H9 (cell line): ENCODE data around the gene CHRNA9. TPM values are rescaled to one million over a fixed set of nuclear protein-coding genes. Genes with fewer than 3 reads are reported as not detected.

Experiments used
- DNase-seq: peaks from one replicate; pipeline ENCODE4 v3.0.0-alpha.2; 2017
- H2AFZ ChIP-seq: one replicate; pipeline ENCODE4 v1.6.1; 2013; ENCODE audit warnings: mild to moderate bottlenecking, low read length, control low read depth, moderate library complexity
- H2AK5ac ChIP-seq: 2 replicates; pipeline ENCODE4 v1.6.1; 2013; ENCODE audit warnings: low read length, control low read depth, mixed read lengths; ENCODE audit not compliant: insufficient read length
- H2BK120ac ChIP-seq: one replicate; pipeline ENCODE4 v1.6.1; 2013; ENCODE audit warnings: low read depth, mild to moderate bottlenecking, low read length, control low read depth, inconsistent platforms; ENCODE audit not compliant: poor library complexity, severe bottlenecking
- H2BK12ac ChIP-seq: 2 replicates; pipeline ENCODE4 v1.6.1; 2013; ENCODE audit warnings: low read length, control low read depth, mixed read lengths, low read depth; ENCODE audit not compliant: insufficient read length
- H2BK15ac ChIP-seq: 2 replicates; pipeline ENCODE4 v1.6.1; 2013; ENCODE audit warnings: low read depth, low read length, control low read depth
- H2BK20ac ChIP-seq: one replicate; pipeline ENCODE4 v1.6.1; 2013; ENCODE audit warnings: low read depth, mild to moderate bottlenecking, low read length, control low read depth, inconsistent platforms; ENCODE audit not compliant: poor library complexity, severe bottlenecking
- H2BK5ac ChIP-seq: 2 replicates; pipeline ENCODE4 v1.6.1; 2013; ENCODE audit warnings: low read length, control low read depth, mixed read lengths; ENCODE audit not compliant: insufficient read length
- H3K14ac ChIP-seq: 2 replicates; pipeline ENCODE4 v1.6.1; 2013; ENCODE audit warnings: low read length, control low read depth; ENCODE audit not compliant: insufficient read depth
- H3K18ac ChIP-seq: 2 replicates; pipeline ENCODE4 v1.6.1; 2013; ENCODE audit warnings: low read depth, mild to moderate bottlenecking, mixed read lengths, low read length, control low read depth; ENCODE audit not compliant: insufficient read length
- H3K23ac ChIP-seq: 2 replicates; pipeline ENCODE4 v1.6.1; 2013; ENCODE audit warnings: low read length, control low read depth, mixed read lengths, low read depth; ENCODE audit not compliant: insufficient read length
- H3K23me2 ChIP-seq: 2 replicates; pipeline ENCODE4 v1.6.1; 2013; ENCODE audit warnings: low read depth, mild to moderate bottlenecking, mixed read lengths, low read length, control low read depth; ENCODE audit not compliant: insufficient read length, poor library complexity, severe bottlenecking
- H3K27ac ChIP-seq: 2 replicates; pipeline ENCODE4 v1.5.1; 2013; ENCODE audit warnings: low read length, control low read depth, mixed read lengths, low read depth; ENCODE audit not compliant: insufficient read length
- H3K27me3 ChIP-seq: 2 replicates; pipeline ENCODE4 v1.6.1; 2013; ENCODE audit warnings: low read length, control low read depth, inconsistent platforms; ENCODE audit not compliant: insufficient read depth
- H3K4ac ChIP-seq: 2 replicates; pipeline ENCODE4 v1.6.1; 2013; ENCODE audit warnings: low read depth, mild to moderate bottlenecking, control low read depth, inconsistent platforms, low read length, moderate library complexity
- H3K4me1 ChIP-seq: 2 replicates; pipeline ENCODE4 v1.6.1; 2013; ENCODE audit warnings: low read length, control low read depth, inconsistent platforms; ENCODE audit not compliant: insufficient read depth
- H3K4me2 ChIP-seq: 2 replicates; pipeline ENCODE4 v1.6.1; 2013; ENCODE audit warnings: low read length, control low read depth, mixed read lengths; ENCODE audit not compliant: insufficient read length, insufficient read depth
- H3K56ac ChIP-seq: 2 replicates; pipeline ENCODE4 v1.6.1; 2013; ENCODE audit warnings: low read depth, mild to moderate bottlenecking, mixed read lengths, low read length, control low read depth; ENCODE audit not compliant: insufficient read length
- H3K79me1 ChIP-seq: 2 replicates; pipeline ENCODE4 v1.6.1; 2013; ENCODE audit warnings: low read depth, mild to moderate bottlenecking, moderate library complexity, low read length, control low read depth, inconsistent platforms; ENCODE audit not compliant: insufficient read depth, poor library complexity, severe bottlenecking
- H3K79me2 ChIP-seq: 2 replicates; pipeline ENCODE4 v1.6.1; 2013; ENCODE audit warnings: low read length, control low read depth, inconsistent platforms; ENCODE audit not compliant: insufficient read depth
- H3K9ac ChIP-seq: 2 replicates; pipeline ENCODE4 v1.6.1; 2013; ENCODE audit warnings: low read length, control low read depth, mixed read lengths; ENCODE audit not compliant: insufficient read length; ENCODE audit errors: extremely low read depth
- H3K9me3 ChIP-seq: one replicate; pipeline ENCODE4 v1.6.1; 2013; ENCODE audit warnings: low read depth, low read length, inconsistent platforms; ENCODE audit not compliant: control insufficient read depth
- H3T11ph ChIP-seq: one replicate; pipeline ENCODE4 v1.6.1; 2013; ENCODE audit warnings: mild to moderate bottlenecking, low read length, control low read depth, inconsistent platforms
- H4K20me1 ChIP-seq: one replicate; pipeline ENCODE4 v1.6.1; 2013; ENCODE audit not compliant: control insufficient read depth, insufficient read length, insufficient read depth
- H4K5ac ChIP-seq: 2 replicates; pipeline ENCODE4 v1.6.1; 2013; ENCODE audit warnings: low read depth, mild to moderate bottlenecking, mixed read lengths, low read length, control low read depth; ENCODE audit not compliant: insufficient read length
- H4K8ac ChIP-seq: replicated peaks from 2 replicates; pipeline ENCODE4 v1.6.1; 2013; ENCODE audit warnings: low read length, control low read depth, mixed read lengths, low read depth; ENCODE audit not compliant: insufficient read length
- H4K91ac ChIP-seq: 2 replicates; pipeline ENCODE4 v1.6.1; 2013; ENCODE audit warnings: low read depth, mild to moderate bottlenecking, moderate library complexity, mixed read lengths, low read length, control low read depth; ENCODE audit not compliant: insufficient read length
- H3K27ac Mint-ChIP-seq, 3 experiments: 2 replicates in 2 of 3; 3 replicates in 1 of 3; pipeline ENCODE4 v1.8.0; 2020 to 2021; ENCODE audit warnings: mixed read lengths in 3 of 3, mild to moderate bottlenecking in 1 of 3, moderate library complexity in 1 of 3
- H3K27me3 Mint-ChIP-seq: 2 replicates; pipeline ENCODE4 v1.8.0; 2021; ENCODE audit warnings: low read depth, mild to moderate bottlenecking, moderate library complexity, mixed read lengths
- H3K36me3 Mint-ChIP-seq, 3 experiments: 2 replicates in 2 of 3; 3 replicates in 1 of 3; pipeline ENCODE4 v1.8.0; 2020 to 2021; ENCODE audit warnings: low read depth in 3 of 3, mixed read lengths in 3 of 3; ENCODE audit not compliant: insufficient read depth in 1 of 3
- H3K4me1 Mint-ChIP-seq, 2 experiments: 2 replicates each; pipeline ENCODE4 v1.8.0; 2020; ENCODE audit warnings: mixed read lengths in 2 of 2
- H3K4me3 Mint-ChIP-seq, 2 experiments: 2 replicates in 1 of 2; 3 replicates in 1 of 2; pipeline ENCODE4 v1.8.0; 2020 to 2021; ENCODE audit warnings: mild to moderate bottlenecking in 2 of 2, mixed read lengths in 2 of 2, moderate library complexity in 1 of 2
- H3K9me3 Mint-ChIP-seq, 2 experiments: 2 replicates in 1 of 2; 3 replicates in 1 of 2; pipeline ENCODE4 v1.8.0; 2020; ENCODE audit warnings: mild to moderate bottlenecking in 2 of 2, mixed read lengths in 2 of 2, moderate library complexity in 1 of 2
- WGBS: extraction: QIAGEN DNeasy Blood & Tissue Kit; methylation state at CpG from one replicate; pipeline ENCODE4 v1.1.7; 2013; ENCODE audit warnings: missing lambda C conversion rate, low lambda C conversion rate, mixed read lengths; ENCODE audit not compliant: insufficient read length; ENCODE audit errors: extremely low coverage; 5-methylcytosine and 5-hydroxymethylcytosine counted together
- total RNA-seq: library from RNA; stranded (reverse); gene quantifications from 2 replicates; pipeline ENCODE4 v1.2.1, GENCODE V29; 2021
- TF ChIP-seq, protein P1 (sequence below): fragments of 200-600 bp; sonication (generic); conservative IDR thresholded peaks from 3 replicates; pipeline ENCODE4 v1.8.0; 2021; ENCODE audit warnings: antibody characterized with exemption, mild to moderate bottlenecking

The CHRNA9 gene
- total RNA-seq, 1 experiment from 2014 or later: 1.2 TPM

DNA sequence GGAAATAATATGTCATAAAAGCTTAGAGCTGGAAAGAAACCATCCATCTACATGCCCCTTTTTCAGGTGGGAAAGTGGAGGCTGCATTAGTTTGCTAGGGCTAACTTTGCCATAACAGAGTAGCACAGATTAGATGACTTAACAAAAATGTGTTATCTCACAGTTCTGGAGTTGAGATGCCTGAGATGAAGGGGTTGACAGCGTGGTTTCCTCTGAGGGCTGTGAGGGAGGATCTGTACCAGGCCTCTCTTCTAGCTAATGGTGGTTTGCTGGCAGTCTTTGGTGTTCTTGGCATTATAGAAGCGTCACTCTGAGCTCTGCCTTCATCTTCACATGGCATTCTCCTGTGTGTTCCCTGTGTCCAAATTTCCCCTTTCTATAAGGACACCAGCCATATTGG, 2.4 kb downstream of the CHRNA9 start:
- Histone ChIP-seq H3K4me2 (no peak overlapping the region), H2BK20ac (no peak overlapping the region), H3K23ac (no peak overlapping the region), H3K56ac (no peak overlapping the region), H2BK5ac (no peak overlapping the region), H4K91ac (no peak overlapping the region), H3K18ac (no peak overlapping the region), H3T11ph (no peak overlapping the region), H3K27me3 (no peaks in the 10 kb centered on the region), H2AFZ (no peak overlapping the region), H3K4ac (no peak overlapping the region), H3K27ac (no peak overlapping the region), H3K14ac (no peak overlapping the region), H3K79me1 (no peaks in the 10 kb centered on the region), H4K5ac (no peak overlapping the region), H2BK15ac (no peak overlapping the region), H2AK5ac (no peak overlapping the region), H4K8ac (no peak overlapping the region), H3K79me2 (no peaks in the 10 kb centered on the region), H4K20me1 (no peaks in the 10 kb centered on the region), H3K23me2 (no peaks in the 10 kb centered on the region), H3K4me1 (peaks cover 19% of the 10 kb centered on the region), H2BK120ac (no peak overlapping the region), H2BK12ac (no peak overlapping the region), H3K9ac (no peak overlapping the region), H3K9me3 (no peaks in the 10 kb centered on the region)
- Mint-ChIP-seq H3K36me3 (peaks cover 0 to 2% (median 0%) of the 10 kb centered on the region in 3 experiments; a peak in 5 of 7 replicates), H3K9me3 (no peaks in the 10 kb centered on the region), H3K4me3 (no peak overlapping the region), H3K27ac (peak overlapping the region in 1 of 3 experiments; percentile 8; a peak in 1 of 7 replicates), H3K4me1 (peaks cover 33 to 35% of the 10 kb centered on the region in 2 experiments), H3K27me3 (peaks cover 7% of the 10 kb centered on the region)
- TF ChIP-seq, protein P1, sequence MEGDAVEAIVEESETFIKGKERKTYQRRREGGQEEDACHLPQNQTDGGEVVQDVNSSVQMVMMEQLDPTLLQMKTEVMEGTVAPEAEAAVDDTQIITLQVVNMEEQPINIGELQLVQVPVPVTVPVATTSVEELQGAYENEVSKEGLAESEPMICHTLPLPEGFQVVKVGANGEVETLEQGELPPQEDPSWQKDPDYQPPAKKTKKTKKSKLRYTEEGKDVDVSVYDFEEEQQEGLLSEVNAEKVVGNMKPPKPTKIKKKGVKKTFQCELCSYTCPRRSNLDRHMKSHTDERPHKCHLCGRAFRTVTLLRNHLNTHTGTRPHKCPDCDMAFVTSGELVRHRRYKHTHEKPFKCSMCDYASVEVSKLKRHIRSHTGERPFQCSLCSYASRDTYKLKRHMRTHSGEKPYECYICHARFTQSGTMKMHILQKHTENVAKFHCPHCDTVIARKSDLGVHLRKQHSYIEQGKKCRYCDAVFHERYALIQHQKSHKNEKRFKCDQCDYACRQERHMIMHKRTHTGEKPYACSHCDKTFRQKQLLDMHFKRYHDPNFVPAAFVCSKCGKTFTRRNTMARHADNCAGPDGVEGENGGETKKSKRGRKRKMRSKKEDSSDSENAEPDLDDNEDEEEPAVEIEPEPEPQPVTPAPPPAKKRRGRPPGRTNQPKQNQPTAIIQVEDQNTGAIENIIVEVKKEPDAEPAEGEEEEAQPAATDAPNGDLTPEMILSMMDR: no peak
- DNase-seq: no peak
- WGBS: no CpG with 5 or more reads among the region's 2 CpGs
